Activated CD8-positive, alpha-beta T cell treated with anti-CD3 and anti-CD28 coated beads, Interleukin-2, amount 10 ng/mL, durations not matched to agents 7 days and 5 days (primary cell): ENCODE measurements around the gene LCAT. TPM values are rescaled to one million over a fixed set of nuclear protein-coding genes. Genes with fewer than 3 reads are reported as not detected.

Experiments
- ATAC-seq: fragments of 150-1000 bp; cut with Tn5 transposase; one replicate; pipeline ENCODE4 v1.10.0; 2021; ENCODE audit warnings: moderate library complexity
- CTCF ChIA-PET: fragments of 350-600 bp; sonication (Branson Sonifier 250); formaldehyde crosslinking; loops from one replicate; lab custom pipeline; 2021; ENCODE audit warnings: antibody characterized with exemption; lab: Charles Lee
- POLR2A ChIA-PET: fragments of 350-600 bp; sonication (Branson Sonifier 250); formaldehyde crosslinking; loops from one replicate; lab custom pipeline; 2021; ENCODE audit warnings: antibody characterized with exemption; lab: Charles Lee
- DNase-seq: peaks from one replicate; pipeline ENCODE4 v3.0.0-alpha.2; 2020
- H3K27ac Mint-ChIP-seq: one replicate; pipeline ENCODE4 v1.8.0; 2021; ENCODE audit warnings: mild to moderate bottlenecking, mixed read lengths
- H3K27me3 Mint-ChIP-seq: one replicate; pipeline ENCODE4 v1.8.0; 2021; ENCODE audit warnings: low read depth, mixed read lengths
- H3K36me3 Mint-ChIP-seq: one replicate; pipeline ENCODE4 v1.8.0; 2021; ENCODE audit warnings: low read depth, mixed read lengths
- H3K4me1 Mint-ChIP-seq: one replicate; pipeline ENCODE4 v1.8.0; 2021; ENCODE audit warnings: low read depth, mixed read lengths
- H3K4me3 Mint-ChIP-seq: one replicate; pipeline ENCODE4 v1.8.0; 2021; ENCODE audit warnings: mild to moderate bottlenecking, mixed read lengths
- H3K9me3 Mint-ChIP-seq: one replicate; pipeline ENCODE4 v1.8.0; 2022; ENCODE audit warnings: mixed read lengths; ENCODE audit not compliant: insufficient read depth
- total RNA-seq, 2 experiments: library from RNA; stranded (reverse); gene quantifications; one replicate each; pipeline ENCODE4 v1.2.3, GENCODE V29; 2021

Gene LCAT
- total RNA-seq, 2 experiments from 2014 or later = 22.4 to 23.1 TPM

DNA sequence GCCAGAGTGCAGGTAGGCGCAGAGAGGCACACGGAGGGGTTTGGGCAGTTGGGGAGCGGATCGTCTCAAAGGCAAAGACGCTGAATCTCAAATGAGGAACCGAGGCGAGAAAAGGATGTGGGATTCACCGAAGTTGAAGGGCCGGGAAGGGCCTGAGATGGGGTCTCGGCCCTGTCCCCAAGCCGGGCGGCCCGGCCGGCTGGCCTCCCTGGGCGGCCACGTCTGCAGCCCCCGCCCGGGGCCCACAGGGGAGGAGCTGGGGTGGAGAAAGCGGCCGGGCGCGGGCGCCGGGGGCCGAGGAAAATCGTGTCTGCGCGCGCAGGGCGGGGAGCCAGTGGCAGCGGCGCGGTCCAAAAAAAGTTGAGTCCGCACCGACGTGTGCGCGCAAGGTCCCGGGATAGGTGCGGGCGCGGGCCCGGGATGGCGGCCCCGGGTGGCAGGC, 24.1 kb upstream of the LCAT start:
- Mint-ChIP-seq H3K4me3 (peak overlapping the region; percentile 98), H3K27ac (peak overlapping the region; percentile 98), H3K27me3 (no peaks in the 10 kb centered on the region), H3K36me3 (peaks cover 2% of the 10 kb centered on the region), H3K9me3 (no peaks in the 10 kb centered on the region), H3K4me1 (peaks cover 38% of the 10 kb centered on the region)
- peak; percentile 48 for DNase-seq
- peak; percentile 32 for ATAC-seq
- CTCF ChIA-PET = interaction anchor here (1.2 to 2.4 kb wide), 4 partner anchors 16 to 99 kb away, joined by 4 to 7 read pairs (median 5); partner anchors contain the start of genes DDX28 and DUS2
- POLR2A ChIA-PET = interaction anchor here (0.6 to 2.6 kb wide), 6 partner anchors 16 to 308 kb away, joined by 3 to 10 read pairs (median 3); partner anchors contain the start of genes ACD and PSMB10

DNA sequence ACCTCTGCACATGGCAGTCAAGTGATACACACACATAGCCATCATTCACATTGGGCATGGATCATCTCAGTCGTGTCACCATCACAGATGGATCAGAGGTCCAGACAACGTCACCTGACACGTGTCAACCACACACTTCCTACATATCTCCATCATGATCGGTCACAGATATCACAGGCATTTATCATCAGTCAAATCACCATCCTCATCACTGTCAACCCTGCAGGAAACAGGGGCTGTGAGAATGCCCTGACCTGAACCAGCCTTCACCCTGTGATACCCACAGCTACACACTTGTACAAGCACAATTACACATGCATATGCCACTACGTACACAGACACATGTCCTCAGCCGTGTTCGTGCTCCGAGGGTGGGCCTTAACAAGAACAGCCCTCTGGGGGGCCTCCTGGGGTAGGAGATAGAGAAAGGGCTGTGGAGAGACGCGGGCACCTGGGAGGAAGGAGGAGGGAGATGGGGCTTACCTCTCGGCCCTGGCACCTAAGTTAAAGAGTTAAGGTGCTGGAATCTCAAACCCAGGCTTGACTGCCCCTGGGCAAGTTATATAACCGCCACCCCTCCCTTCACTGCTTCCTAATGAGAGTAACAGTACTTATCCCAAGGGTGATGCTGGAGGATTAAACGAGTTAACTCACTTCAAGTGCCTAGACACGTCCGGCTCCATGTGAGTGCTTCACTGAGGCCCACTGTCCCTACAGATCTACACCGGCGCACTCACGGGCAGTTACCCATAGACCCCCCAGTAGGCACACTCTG, 23.4 kb upstream of the LCAT start:
- ATAC-seq (peak; percentile 11), DNase-seq (peak; percentile 60)
- peak overlapping the region; percentile 98 for H3K4me3 Mint-ChIP-seq
- CTCF ChIA-PET = interaction anchor here (1.0 to 1.4 kb wide), 4 partner anchors 26 to 74 kb away, joined by 3 to 7 read pairs (median 4); no protein-coding TSS in a partner anchor
- POLR2A ChIA-PET = interaction anchor here (0.7 to 2.9 kb wide), 7 partner anchors 17 to 121 kb away, joined by 3 to 25 read pairs (median 3); partner anchors contain the start of genes DPEP2 and PSMB10
- peaks cover 38% of the 10 kb centered on the region for H3K4me1 Mint-ChIP-seq
- H3K9me3 Mint-ChIP-seq = no peaks in the 10 kb centered on the region
- peaks cover 8% of the 10 kb centered on the region for H3K36me3 Mint-ChIP-seq
- peak overlapping the region; percentile 98 for H3K27ac Mint-ChIP-seq
- no peaks in the 10 kb centered on the region for H3K27me3 Mint-ChIP-seq

DNA sequence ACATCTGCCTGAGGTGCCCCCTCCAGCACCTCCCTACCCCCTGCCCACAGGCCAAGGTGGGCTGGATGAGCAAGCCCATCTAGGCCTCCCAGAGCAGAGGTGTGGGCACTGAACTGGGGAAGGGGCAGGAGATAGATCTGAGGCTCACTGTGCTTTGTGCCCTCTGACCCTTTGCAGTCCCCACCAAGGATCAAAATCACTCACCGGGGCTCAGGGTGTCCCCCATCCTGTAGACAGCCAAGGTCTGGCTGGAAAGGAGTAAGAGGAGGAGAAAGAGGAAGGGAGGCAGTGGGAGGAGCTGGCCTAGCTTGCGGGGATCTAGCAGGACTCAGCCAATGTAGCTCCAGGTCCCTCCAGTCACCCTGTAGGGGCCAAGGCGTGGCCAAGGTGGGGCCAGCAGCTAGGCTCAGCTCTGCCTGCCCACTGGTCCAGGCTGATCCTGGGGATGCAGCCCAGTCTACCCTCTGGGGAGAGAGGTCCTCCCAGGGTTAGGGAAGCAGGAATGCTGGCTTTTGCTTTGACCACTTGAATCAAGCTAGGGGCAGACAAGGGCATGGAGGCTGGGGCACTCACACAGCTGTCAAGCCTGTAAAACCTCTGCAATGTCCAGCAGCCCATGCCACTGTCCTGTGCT, 22.7 kb upstream of the LCAT start:
- POLR2A ChIA-PET = interaction anchor here (0.7 to 2.9 kb wide), 4 partner anchors 17 to 39 kb away, joined by 3 to 25 read pairs (median 6); partner anchors contain the start of genes DPEP2 and PSMB10
- ATAC-seq = no peak

DNA sequence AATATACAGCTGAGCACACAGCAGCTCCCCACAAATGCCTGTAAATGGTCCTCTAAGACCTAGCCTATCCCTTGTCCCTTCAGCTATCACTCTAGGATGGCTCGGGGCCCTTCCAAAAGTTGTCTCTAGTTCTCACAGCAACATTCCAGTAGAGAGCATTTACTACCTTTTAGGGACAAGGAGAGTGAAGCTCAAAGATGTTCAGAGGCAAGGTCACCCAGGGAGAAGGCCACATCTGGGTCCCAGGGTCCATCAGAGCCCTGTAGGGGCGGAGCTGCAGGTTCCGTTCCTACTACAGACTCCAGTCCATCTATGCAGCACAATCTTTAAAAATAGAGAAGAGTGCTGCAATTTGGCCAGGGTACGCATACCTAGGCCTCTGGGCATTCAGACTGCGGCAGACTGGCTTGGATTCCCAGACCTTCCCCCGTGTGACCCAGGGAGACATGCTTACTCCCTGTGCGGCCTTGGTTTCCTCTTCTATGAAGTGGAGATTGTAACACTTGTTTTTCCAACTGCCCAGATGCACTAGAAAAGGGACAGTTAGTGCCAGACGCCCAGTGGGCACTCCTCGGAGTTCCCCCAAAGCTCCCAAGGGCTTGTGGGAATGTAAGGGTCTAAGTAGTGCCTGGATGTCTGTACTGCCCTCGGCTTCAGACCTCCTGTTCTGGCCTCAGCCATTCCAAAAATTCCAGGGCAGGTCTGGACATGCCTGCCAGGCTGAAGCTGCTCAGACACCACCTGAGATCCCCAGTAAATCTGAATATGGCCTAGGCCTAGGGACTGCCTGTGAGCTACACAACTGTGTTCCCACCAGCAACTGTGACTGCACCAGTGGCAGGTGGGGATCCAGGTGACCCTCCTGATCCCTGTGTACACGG, 22.0 kb upstream of the LCAT start:
- no peak for DNase-seq
- H3K27ac Mint-ChIP-seq = no peak overlapping the region
- H3K9me3 Mint-ChIP-seq = no peaks in the 10 kb centered on the region
- H3K4me1 Mint-ChIP-seq = peaks cover 38% of the 10 kb centered on the region
- ATAC-seq = no peak
- no peak overlapping the region for H3K4me3 Mint-ChIP-seq
- CTCF ChIA-PET = interaction anchor here (1.0 to 2.3 kb wide), 5 partner anchors 25 to 150 kb away, joined by 3 to 12 read pairs (median 6); no protein-coding TSS in a partner anchor
- no peaks in the 10 kb centered on the region for H3K27me3 Mint-ChIP-seq
- POLR2A ChIA-PET = interaction anchor here (0.6 to 2.9 kb wide), 3 partner anchors 18 to 260 kb away, joined by 3 to 25 read pairs (median 10); partner anchors contain the start of gene PSMB10
- H3K36me3 Mint-ChIP-seq = peaks cover 17% of the 10 kb centered on the region

More for the DNA sequence above, 22.7 kb upstream of the LCAT start:
- H3K4me1 Mint-ChIP-seq = peaks cover 38% of the 10 kb centered on the region
- CTCF ChIA-PET = interaction anchor here (1.0 to 1.5 kb wide), 4 partner anchors 25 to 151 kb away, joined by 3 to 7 read pairs (median 5); no protein-coding TSS in a partner anchor
- DNase-seq = no peak
- peak overlapping the region; percentile 98 for H3K27ac Mint-ChIP-seq
- peaks cover 15% of the 10 kb centered on the region for H3K36me3 Mint-ChIP-seq
- no peaks in the 10 kb centered on the region for H3K9me3 Mint-ChIP-seq
- H3K4me3 Mint-ChIP-seq = peak overlapping the region; percentile 98
- H3K27me3 Mint-ChIP-seq = no peaks in the 10 kb centered on the region

DNA sequence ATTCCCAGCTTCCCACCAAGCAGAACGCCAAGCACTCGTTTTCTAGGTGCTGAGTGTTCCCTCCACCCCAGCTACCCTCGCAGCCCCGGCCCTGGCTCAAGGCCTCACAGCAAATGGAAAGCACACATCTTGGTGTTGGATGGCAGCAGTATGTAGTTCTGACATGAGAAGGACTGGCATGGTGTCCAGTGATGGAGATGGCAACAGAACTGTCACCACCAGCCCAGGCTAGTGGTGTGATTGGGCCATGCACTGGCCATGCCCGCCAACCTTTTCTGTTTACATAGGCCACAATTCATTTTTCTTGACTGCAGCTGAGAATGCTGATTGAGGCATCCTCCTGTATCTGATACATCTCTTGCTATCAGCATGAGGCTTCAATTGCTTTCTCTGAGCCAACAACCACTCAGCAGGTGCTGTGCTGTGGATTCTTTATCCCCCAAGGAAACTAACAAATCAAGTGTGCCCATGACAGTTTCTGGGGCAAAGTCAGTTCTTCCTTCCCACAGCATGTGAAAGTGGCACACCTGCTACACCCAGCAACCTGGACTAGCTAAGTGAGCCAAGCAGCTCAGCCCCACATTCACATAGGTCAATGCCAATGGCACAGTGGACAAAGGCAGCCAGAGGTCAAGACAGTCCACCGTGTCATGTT, 20.7 kb upstream of the LCAT start:
- H3K36me3 Mint-ChIP-seq = peaks cover 21% of the 10 kb centered on the region
- H3K4me3 Mint-ChIP-seq = no peak overlapping the region
- CTCF ChIA-PET = interaction anchor here (1.4 to 2.3 kb wide), 3 partner anchors 22 to 77 kb away, joined by 3 to 12 read pairs (median 3); no protein-coding TSS in a partner anchor
- ATAC-seq = no peak
- H3K4me1 Mint-ChIP-seq = peaks cover 35% of the 10 kb centered on the region
- POLR2A ChIA-PET = interaction anchor here (2.9 to 3.0 kb wide), 2 partner anchors 28 to 29 kb away, joined by 10 to 25 read pairs; partner anchors contain the start of gene PSMB10
- H3K9me3 Mint-ChIP-seq = no peaks in the 10 kb centered on the region
- no peak overlapping the region for H3K27ac Mint-ChIP-seq
- H3K27me3 Mint-ChIP-seq = no peaks in the 10 kb centered on the region
- no peak for DNase-seq

DNA sequence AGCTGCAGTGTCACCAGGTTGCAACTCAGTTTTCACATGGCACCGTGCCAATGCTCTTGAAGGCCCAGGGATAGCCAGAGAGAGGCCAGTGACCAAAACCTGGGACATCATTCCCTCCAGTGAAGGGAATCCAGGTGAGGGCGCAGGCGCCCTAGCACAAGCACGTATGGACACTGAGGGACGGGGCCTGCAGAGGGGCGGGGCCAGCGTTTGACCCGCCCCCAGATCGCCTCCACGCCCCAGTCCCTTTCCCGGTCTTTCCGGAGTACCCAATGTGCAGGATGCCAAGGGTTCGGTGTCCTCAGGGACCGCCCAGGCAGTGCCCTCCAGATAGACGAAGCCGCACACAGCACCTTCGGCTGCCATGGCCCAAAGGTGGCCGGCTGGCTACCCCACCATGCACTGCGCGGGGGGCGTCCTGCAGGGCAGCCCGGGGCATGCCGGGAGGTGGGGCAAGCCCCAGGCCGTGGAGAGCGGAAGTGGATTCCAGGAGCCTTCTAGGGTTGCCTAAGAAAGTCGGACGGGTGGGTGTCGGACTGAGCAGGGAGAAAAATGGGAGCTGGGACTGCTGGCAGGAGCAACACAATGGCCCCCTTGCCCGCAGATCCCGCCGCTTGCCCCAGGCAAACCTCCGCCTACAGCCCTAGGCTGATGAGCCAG, 19.9 kb upstream of the LCAT start:
- DNase-seq = no peak
- Mint-ChIP-seq H3K27ac (no peak overlapping the region), H3K36me3 (peaks cover 21% of the 10 kb centered on the region), H3K9me3 (no peaks in the 10 kb centered on the region), H3K27me3 (no peaks in the 10 kb centered on the region), H3K4me1 (peaks cover 29% of the 10 kb centered on the region), H3K4me3 (no peak overlapping the region)
- CTCF ChIA-PET = interaction anchor here (1.4 to 2.3 kb wide), 2 partner anchors 21 to 77 kb away, joined by 3 to 12 read pairs; no protein-coding TSS in a partner anchor
- no peak for ATAC-seq
- POLR2A ChIA-PET = interaction anchor here (3.0 kb wide), 1 partner anchor 27 kb away, joined by 10 read pairs; the partner anchor contains the start of gene PSMB10

DNA sequence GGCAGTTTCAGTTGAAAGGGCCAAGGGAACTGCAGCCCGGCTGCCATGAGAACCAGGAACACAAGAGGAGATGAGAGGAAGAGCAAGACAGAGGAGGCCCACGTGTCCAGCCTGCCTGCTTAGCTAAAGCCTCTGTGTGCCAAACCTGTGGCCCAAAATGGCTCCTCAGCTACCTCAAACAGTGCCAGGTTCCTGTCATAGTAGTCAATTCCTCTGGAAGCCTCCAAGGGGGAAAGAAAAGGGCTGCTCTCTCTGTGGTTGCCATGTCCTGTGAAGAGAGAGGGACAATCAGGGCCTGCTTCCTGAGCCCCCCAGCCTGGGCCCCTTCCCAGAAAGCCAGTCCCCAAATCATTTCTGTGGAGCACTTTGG, 19.4 kb upstream of the LCAT start:
- H3K4me3 Mint-ChIP-seq = no peak overlapping the region
- ATAC-seq (no peak), DNase-seq (no peak)
- H3K36me3 Mint-ChIP-seq = peaks cover 23% of the 10 kb centered on the region
- no peaks in the 10 kb centered on the region for H3K9me3 Mint-ChIP-seq
- H3K27me3 Mint-ChIP-seq = no peaks in the 10 kb centered on the region
- ChIA-PET CTCF (interaction anchor here (1.6 kb wide), 1 partner anchor 21 kb away, joined by 5 read pairs; no protein-coding TSS in a partner anchor), POLR2A (interaction anchor here (3.0 kb wide), 1 partner anchor 27 kb away, joined by 10 read pairs; the partner anchor contains the start of gene PSMB10)
- H3K4me1 Mint-ChIP-seq = peaks cover 28% of the 10 kb centered on the region
- H3K27ac Mint-ChIP-seq = no peak overlapping the region

DNA sequence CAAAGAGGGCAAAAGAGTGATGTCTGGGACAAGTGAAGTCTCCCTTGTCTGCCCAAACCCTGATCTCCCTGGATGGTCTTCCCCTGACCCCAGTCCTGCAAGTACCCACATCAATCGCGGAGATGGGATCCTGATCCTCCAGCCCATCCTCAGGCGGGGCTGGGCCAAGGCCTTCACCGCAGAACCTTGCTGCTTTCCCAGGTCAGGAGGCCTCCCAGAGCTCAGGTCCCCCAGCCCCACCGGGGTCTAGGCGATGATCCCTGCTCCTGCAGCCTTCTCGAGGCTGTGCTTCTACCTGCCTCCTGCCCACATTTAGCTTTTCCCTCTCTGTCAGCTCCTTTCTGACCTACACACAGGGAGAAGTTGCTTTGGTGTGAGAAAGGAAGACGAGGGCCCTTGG, 18.2 kb upstream of the LCAT start:
- peaks cover 21% of the 10 kb centered on the region for H3K4me1 Mint-ChIP-seq
- H3K27ac Mint-ChIP-seq = no peak overlapping the region
- ChIA-PET CTCF (interaction anchor here (0.8 to 1.6 kb wide), 2 partner anchors 20 to 79 kb away, joined by 3 to 5 read pairs; no protein-coding TSS in a partner anchor), POLR2A (interaction anchor here (3.0 kb wide), 1 partner anchor 26 kb away, joined by 10 read pairs; the partner anchor contains the start of gene PSMB10)
- ATAC-seq = no peak
- no peaks in the 10 kb centered on the region for H3K27me3 Mint-ChIP-seq
- H3K9me3 Mint-ChIP-seq = no peaks in the 10 kb centered on the region
- H3K36me3 Mint-ChIP-seq = peaks cover 28% of the 10 kb centered on the region
- H3K4me3 Mint-ChIP-seq = no peak overlapping the region
- no peak for DNase-seq

DNA sequence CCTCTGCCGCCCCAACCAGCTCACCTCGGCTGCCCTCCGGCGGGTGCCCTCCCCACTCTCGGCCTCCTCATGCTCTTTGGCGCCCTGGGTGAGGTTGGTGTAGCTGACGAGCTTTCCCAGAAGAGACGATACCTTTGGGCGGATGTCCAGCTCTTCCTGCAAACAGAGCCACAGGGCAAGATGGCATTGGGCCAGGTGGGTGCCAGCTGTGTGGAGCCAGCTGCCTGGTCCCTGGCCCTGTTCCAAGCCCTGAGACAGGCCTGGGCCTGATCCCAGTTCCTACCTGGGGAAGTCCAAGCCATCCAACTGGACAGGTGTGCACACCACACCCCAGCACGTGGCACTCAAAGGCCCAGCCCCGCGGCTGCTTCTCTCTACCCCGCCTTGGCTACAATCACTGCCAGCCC, 17.6 kb upstream of the LCAT start:
- no peak for DNase-seq
- Mint-ChIP-seq H3K4me3 (no peak overlapping the region), H3K36me3 (peaks cover 28% of the 10 kb centered on the region), H3K27me3 (no peaks in the 10 kb centered on the region), H3K27ac (no peak overlapping the region), H3K4me1 (peaks cover 15% of the 10 kb centered on the region), H3K9me3 (no peaks in the 10 kb centered on the region)
- no peak for ATAC-seq
- POLR2A ChIA-PET = interaction anchor here (3.0 kb wide), 1 partner anchor 25 kb away, joined by 10 read pairs; the partner anchor contains the start of gene PSMB10
- CTCF ChIA-PET = no interaction called here
